A673 (cell line): Measurements from ENCODE around the gene DLGAP1. TPM values are rescaled to one million over a fixed set of nuclear protein-coding genes. Genes with fewer than 3 reads are reported as not detected.
A peak's percentile ranks its signal among the peaks of the same experiment; 100 is the strongest.

ENCODE experiments used
- BruUV-seq: library from RNA; stranded (reverse); fragments of 400-500 nt; replicated peaks from 2 replicates; lab custom pipeline; 2021; lab: Mats Ljungman, UMichigan
- CTCF ChIA-PET: fragments of 300-600 bp; sonication (Branson Sonifier 250); formaldehyde crosslinking; loops from one replicate; lab custom pipeline; 2022; ENCODE audit warnings: antibody characterized with exemption; lab: Charles Lee
- POLR2A ChIA-PET: fragments of 300-600 bp; sonication (Branson Sonifier 250); formaldehyde crosslinking; loops from one replicate; lab custom pipeline; 2022; ENCODE audit warnings: antibody characterized with exemption; ENCODE audit not compliant: low non-redundant PET; lab: Charles Lee
- DNase-seq: peaks from one replicate; pipeline ENCODE4 v3.0.0-alpha.2; 2015; ENCODE audit warnings: low spot score
- H3K27ac ChIP-seq: fragments of 200-600 bp; sonication (generic); 2 replicates; pipeline ENCODE4 v1.5.1; 2016; ENCODE audit warnings: mixed run types, low read depth, mild to moderate bottlenecking, mixed read lengths, antibody characterized with exemption, low read length; ENCODE audit not compliant: poor library complexity, severe bottlenecking
- H3K27me3 ChIP-seq: fragments of 200-600 bp; sonication (generic); replicated peaks from 2 replicates; pipeline ENCODE4 v1.6.1; 2017; ENCODE audit warnings: mixed run types, low read depth, mild to moderate bottlenecking, mixed read lengths, antibody characterized with exemption, low read length; ENCODE audit not compliant: insufficient read depth, poor library complexity
- H3K36me3 ChIP-seq: fragments of 200-600 bp; sonication (generic); 2 replicates; pipeline ENCODE4 v1.6.1; 2016; ENCODE audit warnings: mixed run types, mild to moderate bottlenecking, mixed read lengths, antibody characterized with exemption, low read length; ENCODE audit not compliant: insufficient read depth, poor library complexity, severe bottlenecking
- H3K4me1 ChIP-seq: fragments of 200-600 bp; sonication (generic); 2 replicates; pipeline ENCODE4 v1.6.1; 2017; ENCODE audit warnings: mixed run types, mild to moderate bottlenecking, mixed read lengths, antibody characterized with exemption, low read length; ENCODE audit not compliant: insufficient read depth, poor library complexity, severe bottlenecking
- H3K4me3 ChIP-seq: fragments of 200-600 bp; sonication (generic); 2 replicates; pipeline ENCODE4 v1.5.1; 2016; ENCODE audit warnings: low read depth, mixed run types, mild to moderate bottlenecking, mixed read lengths, low read length; ENCODE audit not compliant: poor library complexity, severe bottlenecking
- H3K9me3 ChIP-seq: fragments of 200-600 bp; sonication (generic); 2 replicates; pipeline ENCODE4 v1.6.1; 2016; ENCODE audit warnings: mixed run types, low read depth, mild to moderate bottlenecking, mixed read lengths, antibody characterized with exemption, low read length; ENCODE audit not compliant: poor library complexity, severe bottlenecking
- EZH2 ChIP-seq: fragments of 200-600 bp; sonication (generic); IDR thresholded peaks from 2 replicates; pipeline ENCODE4 v1.6.1; 2017; ENCODE audit warnings: borderline replicate concordance, low read depth, mild to moderate bottlenecking, mixed read lengths, antibody characterized with exemption, low read length; ENCODE audit not compliant: poor library complexity, severe bottlenecking
- intact Hi-C: fragments of 100-400 bp; cut with micrococcal nuclease; formaldehyde crosslinking; loops from one replicate; pipeline ENCODE4 v1.10.0; 2022; ENCODE audit not compliant: unreplicated experiment
- total RNA-seq: library from RNA; stranded (reverse); gene quantifications from 2 replicates; pipeline ENCODE4 v1.2.3, GENCODE V29; 2021
- TF ChIP-seq, protein P1 (sequence below): fragments of 300-800, 200-600 bp; sonication (generic); conservative IDR thresholded peaks from 2 replicates; pipeline ENCODE4 v1.5.1; 2017; ENCODE audit warnings: low read depth, mild to moderate bottlenecking, antibody characterized with exemption, low read length, moderate library complexity, mixed read lengths

The DLGAP1 gene
- total RNA-seq, 1 experiment from 2014 or later, result 135 TPM

- Histone ChIP-seq H3K9me3 (peaks cover 3% of the 10 kb centered on the region), H3K4me3 (no peak overlapping the region), H3K36me3 (peaks cover 6% of the 10 kb centered on the region), H3K27ac (no peak overlapping the region), H3K4me1 (peaks cover 9% of the 10 kb centered on the region), H3K27me3 (no peaks in the 10 kb centered on the region)
- no TSS peak for BruUV-seq
- no peak for TF ChIP-seq EZH2
- TF ChIP-seq, protein P1, sequence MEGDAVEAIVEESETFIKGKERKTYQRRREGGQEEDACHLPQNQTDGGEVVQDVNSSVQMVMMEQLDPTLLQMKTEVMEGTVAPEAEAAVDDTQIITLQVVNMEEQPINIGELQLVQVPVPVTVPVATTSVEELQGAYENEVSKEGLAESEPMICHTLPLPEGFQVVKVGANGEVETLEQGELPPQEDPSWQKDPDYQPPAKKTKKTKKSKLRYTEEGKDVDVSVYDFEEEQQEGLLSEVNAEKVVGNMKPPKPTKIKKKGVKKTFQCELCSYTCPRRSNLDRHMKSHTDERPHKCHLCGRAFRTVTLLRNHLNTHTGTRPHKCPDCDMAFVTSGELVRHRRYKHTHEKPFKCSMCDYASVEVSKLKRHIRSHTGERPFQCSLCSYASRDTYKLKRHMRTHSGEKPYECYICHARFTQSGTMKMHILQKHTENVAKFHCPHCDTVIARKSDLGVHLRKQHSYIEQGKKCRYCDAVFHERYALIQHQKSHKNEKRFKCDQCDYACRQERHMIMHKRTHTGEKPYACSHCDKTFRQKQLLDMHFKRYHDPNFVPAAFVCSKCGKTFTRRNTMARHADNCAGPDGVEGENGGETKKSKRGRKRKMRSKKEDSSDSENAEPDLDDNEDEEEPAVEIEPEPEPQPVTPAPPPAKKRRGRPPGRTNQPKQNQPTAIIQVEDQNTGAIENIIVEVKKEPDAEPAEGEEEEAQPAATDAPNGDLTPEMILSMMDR, result no peak
- CTCF ChIA-PET, result interaction anchor here (0.9 kb wide), 1 partner anchor 199 kb away, joined by 3 read pairs; no protein-coding TSS in a partner anchor
- POLR2A ChIA-PET, result interaction anchor here (0.6 to 0.7 kb wide), 2 partner anchors 39 to 366 kb away, joined by 4 to 5 read pairs; no protein-coding TSS in a partner anchor
- intact Hi-C loops, result no loop called here
- no peak for DNase-seq
Measured at GRCh38 chr18:3466872-3467271, 988.2 kb downstream of the DLGAP1 start.

DNA sequence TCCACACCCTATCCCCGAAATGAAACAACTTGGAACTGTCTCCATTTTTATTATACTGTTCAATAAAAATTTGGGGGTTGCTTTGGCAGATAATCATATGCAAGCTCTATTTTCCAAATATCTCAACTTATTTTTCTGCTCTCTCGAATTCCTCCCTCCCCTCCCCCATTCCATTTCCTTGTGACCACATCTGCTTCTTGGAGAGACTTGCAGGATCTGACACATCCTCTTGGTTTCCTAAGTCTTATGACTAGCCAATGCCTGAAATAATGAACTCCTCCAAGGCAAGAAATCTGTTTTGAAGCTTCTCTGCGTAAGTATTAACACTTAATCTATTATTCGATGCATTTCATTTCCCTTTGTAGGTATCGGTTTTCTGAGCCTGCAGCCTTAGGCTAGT, 989.1 kb downstream of the DLGAP1 start:
- H3K36me3 ChIP-seq, result peaks cover 14% of the 10 kb centered on the region
- no peak overlapping the region for H3K4me3 ChIP-seq
- POLR2A ChIA-PET, result interaction anchor here (0.6 kb wide), 1 partner anchor 367 kb away, joined by 5 read pairs; no protein-coding TSS in a partner anchor
- no peaks in the 10 kb centered on the region for H3K27me3 ChIP-seq
- intact Hi-C loops, result no loop called here
- CTCF ChIA-PET, result interaction anchor here (0.6 to 0.9 kb wide), 2 partner anchors 200 to 214 kb away, joined by 3 to 4 read pairs; no protein-coding TSS in a partner anchor
- TF ChIP-seq EZH2, result no peak
- TF ChIP-seq, protein P1, result no peak
- H3K4me1 ChIP-seq, result peaks cover 9% of the 10 kb centered on the region
- peaks cover 12% of the 10 kb centered on the region for H3K9me3 ChIP-seq
- DNase-seq, result peak; percentile 40
- H3K27ac ChIP-seq, result no peak overlapping the region
- no TSS peak for BruUV-seq

- no peak for TF ChIP-seq EZH2
- Histone ChIP-seq H3K27me3 (no peaks in the 10 kb centered on the region), H3K27ac (peak overlapping the region; percentile 9), H3K4me1 (peaks cover 17% of the 10 kb centered on the region), H3K4me3 (no peak overlapping the region), H3K36me3 (peaks cover 43% of the 10 kb centered on the region), H3K9me3 (peaks cover 24% of the 10 kb centered on the region)
- ChIA-PET CTCF (no interaction called here), POLR2A (no interaction called here)
- BruUV-seq, result no TSS peak
- intact Hi-C loops, result no loop called here
- peak; percentile 50 for DNase-seq
Measured at GRCh38 chr18:3463051-3463450, 992.1 kb downstream of the DLGAP1 start.

DNA sequence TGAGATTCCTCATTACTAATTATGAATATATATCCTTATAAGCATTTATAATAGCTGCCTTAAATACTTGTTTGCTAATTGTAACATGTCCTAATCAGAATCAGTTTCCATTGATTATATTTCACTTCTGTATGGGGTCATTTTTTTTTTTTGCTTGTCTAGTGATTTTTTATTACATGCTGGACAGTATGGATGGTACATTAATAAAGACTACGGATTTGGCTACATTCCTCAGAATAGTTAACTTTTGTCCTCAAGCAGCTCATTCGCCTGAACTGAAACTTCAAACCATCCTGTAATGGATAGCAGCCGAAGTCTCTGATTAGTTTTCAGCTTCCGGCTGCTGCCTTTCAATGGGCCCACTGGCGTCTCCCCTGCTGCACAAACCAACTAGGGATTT, 993.4 kb downstream of the DLGAP1 start:
- ChIA-PET POLR2A (no interaction called here), CTCF (interaction anchor here (0.6 kb wide), 1 partner anchor 65 kb away, joined by 6 read pairs; no protein-coding TSS in a partner anchor)
- no peak for DNase-seq
- intact Hi-C loops, result no loop called here
- Histone ChIP-seq H3K36me3 (peaks cover 56% of the 10 kb centered on the region), H3K4me1 (peaks cover 26% of the 10 kb centered on the region), H3K4me3 (no peak overlapping the region), H3K9me3 (peaks cover 24% of the 10 kb centered on the region), H3K27ac (no peak overlapping the region), H3K27me3 (no peaks in the 10 kb centered on the region)
- no TSS peak for BruUV-seq
- no peak for TF ChIP-seq EZH2
- TF ChIP-seq, protein P1, result no peak
